Stimulated activated CD4-positive, alpha-beta T cell treated with anti-CD3 and anti-CD28 coated beads, Interleukin-12 subunit alpha, Interleukin-12 subunit beta, amount 100 ng/mL, for 24 hours (primary cell): ENCODE results near the gene LARP4B.

Source experiments
- DNase-seq, 2 experiments: peaks; one replicate each; pipeline ENCODE4 v3.0.0-alpha.2; 2020; ENCODE audit warnings: low read depth in 2 of 2

Gene LARP4B

DNA sequence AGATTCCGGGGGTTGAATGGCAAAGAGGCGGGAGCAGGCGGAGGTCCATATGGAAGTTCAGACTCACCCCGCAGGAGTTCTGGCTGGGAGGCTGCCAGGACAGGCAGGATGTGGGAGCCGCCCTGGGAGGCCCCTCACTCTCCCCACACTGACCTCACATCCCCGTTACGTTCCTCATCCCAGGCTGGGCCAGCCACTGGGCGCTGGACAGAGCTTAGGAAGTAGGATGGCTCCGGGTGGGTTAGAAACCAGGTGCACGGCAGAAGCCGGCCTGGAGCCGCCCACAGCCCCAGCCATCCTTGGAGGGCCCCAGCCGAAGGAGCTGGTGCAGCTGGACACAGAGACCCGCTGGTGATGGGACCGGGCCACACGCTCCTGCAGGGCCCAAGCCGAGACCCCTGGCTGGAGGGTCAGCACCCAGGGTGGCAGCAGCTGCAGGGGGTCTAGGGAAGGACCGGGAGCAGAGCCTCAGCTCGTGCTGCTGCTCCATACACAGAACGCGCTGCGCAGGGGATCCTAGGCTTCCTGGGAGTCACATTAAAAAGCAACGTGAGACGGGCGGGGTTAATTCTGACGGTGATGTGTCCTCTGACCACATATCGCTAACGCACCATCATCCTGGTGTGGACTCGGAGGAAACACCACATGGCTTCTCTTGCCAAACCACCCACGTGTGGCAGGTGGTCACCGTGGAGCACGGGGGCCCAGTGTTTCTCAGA lies 143.4 kb downstream of the LARP4B start:
- no peak for DNase-seq

DNA sequence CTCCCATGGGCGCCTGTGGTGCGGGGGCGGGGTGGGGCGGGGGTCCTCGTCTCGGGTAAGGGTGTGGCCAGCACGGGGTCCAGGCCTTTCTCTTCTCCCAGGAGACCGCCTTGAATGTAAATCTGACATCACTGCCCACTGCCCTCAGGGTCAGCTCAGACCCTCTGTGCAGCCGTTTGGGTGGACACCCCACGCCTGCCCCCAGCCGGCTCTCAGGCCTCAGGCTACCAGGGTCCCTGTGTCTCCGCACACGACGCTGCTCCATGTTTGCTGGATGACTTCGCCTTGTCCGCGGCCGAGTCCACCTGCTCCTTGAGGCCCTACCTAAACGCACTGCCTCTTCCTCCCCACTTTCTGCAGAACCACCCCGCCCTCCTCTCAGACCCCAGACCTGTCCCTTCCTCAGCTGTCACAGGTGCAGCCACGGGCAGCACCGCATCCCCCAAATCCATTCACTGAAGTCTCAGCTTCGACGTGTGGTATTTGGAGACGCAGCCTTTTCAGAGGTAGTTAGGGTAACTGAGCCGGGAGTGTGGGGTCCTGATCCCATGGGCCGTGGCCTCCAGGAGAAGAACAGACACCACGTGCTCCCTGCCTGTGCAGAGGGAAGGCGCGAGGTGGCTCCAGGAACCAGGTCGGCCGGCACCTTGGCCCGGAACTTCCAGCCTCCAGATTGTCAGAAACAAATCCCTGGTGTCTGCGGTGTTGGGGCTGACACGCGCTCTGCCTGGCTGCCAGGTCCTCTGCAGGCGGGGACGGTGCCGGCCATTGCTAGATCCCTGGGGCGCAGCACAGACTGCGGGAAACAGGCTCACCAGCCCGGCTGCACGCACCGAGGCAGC lies 144.7 kb downstream of the LARP4B start:
- DNase-seq: no peak

DNA sequence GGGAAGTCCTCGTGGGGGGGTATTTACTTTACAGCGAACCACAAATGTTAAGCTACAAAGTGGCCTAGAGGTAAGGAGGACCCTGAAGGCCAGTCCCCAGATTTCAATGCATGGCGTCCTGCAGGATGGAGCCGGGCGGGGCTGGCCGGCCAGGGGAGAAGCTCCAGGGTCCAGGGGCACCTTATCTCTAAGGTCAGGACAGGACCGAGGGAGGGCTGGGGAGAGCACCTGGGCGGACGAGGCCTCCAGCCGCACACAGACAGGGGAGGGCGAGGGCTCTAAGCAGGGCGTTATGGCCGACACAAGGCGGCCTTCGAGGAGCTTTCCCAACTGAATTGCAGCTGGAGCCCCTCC lies 145.7 kb downstream of the LARP4B start:
- no peak for DNase-seq

- DNase-seq: no peak
Observed at GRCh38 chr10:785089-785860, 146.2 kb downstream of the LARP4B start.

GRCh38 chr10:784403-785088 lies 147.0 kb downstream of the LARP4B start:
- DNase-seq: peak; percentile 54 to 61

DNA sequence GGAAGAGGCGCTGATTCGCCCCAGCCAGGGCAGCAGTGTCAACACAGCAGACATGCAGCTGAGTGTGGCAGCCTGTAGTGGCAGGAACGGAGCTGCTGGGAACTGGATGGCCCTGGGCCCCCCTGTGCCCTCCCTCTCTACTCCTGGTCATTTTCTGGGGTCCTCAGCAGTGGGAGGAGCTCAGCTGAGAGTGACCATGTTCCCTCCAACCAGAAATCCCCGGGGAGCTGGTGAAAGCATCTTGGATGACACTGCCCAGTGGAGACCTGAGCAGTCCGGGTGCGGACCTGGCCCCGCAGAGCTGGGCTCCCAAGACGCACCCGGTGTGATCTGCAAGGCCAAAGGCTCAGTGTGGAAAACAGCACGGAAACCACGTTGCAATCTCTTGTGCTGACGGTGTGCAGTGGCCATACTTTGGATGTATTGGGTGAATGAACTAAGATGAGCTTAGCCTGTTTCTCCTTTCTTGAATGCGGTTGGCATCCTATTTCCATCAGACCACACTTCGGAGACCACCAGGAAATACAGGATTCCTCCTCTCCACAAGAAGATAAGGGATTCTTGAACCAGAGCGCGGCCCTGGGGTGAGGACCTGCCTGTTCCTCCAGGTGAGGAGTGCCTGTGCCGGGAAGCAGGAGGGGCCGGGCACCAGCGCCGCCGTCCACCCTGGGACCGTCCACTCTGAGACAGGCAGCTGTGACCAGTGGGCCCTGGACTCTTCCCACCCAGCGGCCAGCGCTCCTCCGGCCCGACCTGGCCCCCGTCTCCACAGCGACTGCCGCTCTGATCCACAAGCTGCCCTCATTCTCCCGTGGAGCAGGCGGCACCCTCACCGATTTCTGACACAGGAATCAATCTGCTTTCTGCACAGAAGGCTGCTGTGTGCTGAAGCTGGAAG lies 148.5 kb downstream of the LARP4B start:
- no peak for DNase-seq

GRCh38 chr10:780536-781524 lies 150.7 kb downstream of the LARP4B start:
- no peak for DNase-seq

DNA sequence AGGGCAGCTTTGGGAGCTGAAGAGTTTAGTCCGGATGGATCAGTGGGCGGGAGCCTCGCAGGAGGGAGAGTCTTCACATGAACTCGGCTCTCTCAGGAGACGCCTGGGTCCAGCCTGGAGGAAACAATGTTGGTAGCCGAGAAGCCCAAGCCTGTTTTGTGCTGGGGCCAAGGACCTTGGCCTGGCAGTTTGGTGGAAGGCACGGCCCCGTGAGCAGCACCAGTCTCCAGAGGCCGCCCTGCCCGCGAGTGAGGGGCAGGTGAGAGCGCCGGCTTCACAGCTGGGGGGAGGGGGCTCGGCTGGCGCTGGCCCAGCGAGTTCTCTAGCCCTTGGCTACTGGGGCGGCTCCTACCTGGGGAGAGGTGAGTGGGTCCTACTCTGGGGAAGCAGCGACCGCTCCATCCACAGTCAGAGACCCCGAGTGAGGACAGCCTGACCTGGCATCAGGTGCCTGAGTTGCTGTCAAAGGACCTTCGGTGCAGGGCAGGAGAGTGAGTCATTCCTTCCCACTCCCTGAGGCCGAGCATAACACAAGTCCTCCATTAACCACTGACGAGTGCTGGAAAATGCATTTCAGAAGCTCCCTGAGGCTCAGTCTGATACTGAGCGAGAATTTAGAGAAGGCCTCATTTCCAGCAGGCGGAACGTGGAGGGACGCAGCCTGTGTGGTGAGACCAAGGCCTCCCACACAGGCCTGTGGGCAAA lies 152.7 kb downstream of the LARP4B start:
- DNase-seq: no peak

GRCh38 chr10:777913-778479 lies 153.5 kb downstream of the LARP4B start:
- no peak for DNase-seq

GRCh38 chr10:776772-777171 lies 154.7 kb downstream of the LARP4B start:
- DNase-seq: no peak

DNA sequence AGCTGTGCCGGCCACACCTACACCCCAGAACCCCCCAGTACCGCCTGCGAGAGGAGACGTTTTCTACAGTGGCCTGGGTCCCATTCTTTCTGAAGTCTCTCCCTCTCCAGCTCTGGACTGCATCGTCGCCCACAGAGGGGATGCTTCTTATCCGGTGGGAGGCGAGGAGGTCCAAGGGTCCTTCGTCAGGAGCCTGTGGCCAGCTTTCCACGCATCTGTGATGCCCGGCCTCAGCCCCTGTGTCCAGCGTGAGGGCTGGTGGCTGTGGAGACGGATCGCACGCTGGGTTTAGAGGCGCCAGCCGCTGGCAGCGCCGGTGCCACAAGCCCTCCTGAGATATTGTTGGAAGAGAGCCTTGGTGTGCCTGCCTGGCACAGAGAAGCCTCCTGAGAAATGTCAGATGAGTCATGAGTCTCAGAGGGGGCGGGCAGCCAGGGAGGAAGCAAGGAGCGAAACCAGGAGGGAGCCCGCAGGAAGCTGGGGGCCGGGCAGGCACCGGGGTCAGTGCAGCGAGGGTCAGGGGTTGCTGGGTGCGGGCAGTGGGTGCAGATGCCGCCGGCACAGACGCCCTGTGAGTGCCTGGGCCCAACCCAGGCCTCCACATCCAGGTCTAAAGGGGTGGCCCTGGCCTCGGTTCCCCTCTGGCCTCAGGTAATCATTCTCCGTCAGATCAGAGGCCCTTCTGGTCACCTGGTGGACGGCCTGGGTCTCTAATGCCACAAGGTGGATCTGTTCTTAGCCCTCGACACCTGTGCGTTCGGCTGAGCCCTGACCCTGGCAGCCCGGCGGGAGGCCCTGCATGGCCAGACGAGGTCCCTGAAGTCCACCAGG lies 156.0 kb downstream of the LARP4B start:
- DNase-seq: no peak

DNA sequence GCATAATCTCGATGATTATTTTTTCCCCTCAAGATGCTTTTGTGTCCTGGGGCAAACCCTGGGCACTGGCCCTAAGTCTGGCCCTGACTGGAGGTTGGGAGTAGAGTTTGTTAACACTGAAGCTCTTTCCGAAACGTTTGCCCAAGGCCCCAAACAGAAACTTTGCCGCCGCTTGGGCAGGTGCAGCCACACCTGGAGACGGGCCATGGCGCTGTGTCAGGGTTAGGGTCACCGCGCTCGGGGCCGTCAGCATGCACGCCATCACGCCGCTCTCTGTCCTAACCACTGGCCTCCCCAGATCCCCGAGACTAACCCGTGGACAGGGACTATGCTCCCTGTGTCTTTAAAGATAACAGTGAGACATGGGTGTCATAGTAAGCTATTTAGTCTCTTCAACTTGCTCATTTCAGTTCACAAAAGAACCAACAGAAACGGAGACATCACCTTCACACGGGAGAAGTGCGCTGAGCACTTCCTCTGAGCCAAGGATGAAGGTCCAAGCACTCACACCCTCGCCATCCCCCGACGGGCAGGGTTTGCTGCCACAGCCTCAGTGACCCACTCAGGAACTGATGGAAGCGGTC lies 156.8 kb downstream of the LARP4B start:
- no peak for DNase-seq

GRCh38 chr10:774223-774622 lies 157.3 kb downstream of the LARP4B start:
- no peak for DNase-seq

GRCh38 chr10:773562-774161 lies 157.8 kb downstream of the LARP4B start:
- DNase-seq: no peak

- no peak for DNase-seq
Observed at GRCh38 chr10:772227-772637, 159.3 kb downstream of the LARP4B start.

DNA sequence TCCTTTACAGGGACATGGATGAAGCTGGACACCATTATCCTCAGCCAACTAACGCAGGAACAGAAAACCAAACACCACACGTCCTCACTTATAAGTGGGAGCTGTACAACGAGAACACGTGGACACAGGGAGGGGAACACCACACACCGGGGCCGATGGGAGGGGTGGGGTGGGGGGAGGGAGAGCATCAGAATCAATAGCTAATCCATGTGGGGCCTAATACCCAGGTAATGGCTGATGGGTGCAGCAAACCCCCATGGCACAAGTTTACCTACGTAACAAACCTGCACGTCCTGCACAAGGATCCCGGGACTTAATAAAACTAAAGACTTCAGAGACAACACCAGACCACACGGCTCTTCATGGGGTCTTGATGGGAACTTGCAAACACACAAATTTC lies 159.9 kb downstream of the LARP4B start:
- no peak for DNase-seq

DNA sequence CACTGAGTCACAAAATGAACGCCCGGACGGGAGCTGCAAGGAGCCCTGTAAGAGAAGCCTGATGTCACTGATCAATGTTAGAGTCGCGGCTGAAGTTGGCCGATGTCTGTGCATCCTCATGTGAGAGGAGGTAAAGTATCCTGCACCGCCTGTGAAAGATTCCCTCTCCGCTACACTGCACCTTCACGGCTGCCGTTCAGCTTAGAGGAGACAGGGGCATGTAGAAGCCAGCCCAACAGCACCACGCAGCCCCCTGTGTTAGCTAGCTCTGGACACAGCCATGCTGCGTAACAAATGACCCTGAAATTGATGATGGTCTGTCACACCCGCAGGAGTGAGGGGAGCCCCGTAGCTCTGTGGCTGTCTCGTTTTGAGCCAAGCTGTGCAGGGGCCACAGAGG lies 160.5 kb downstream of the LARP4B start:
- DNase-seq: no peak
